Sciatic nerve (tissue), 2 donors: ENCODE measurements around the gene WDR20. TPM values are rescaled to one million over a fixed set of nuclear protein-coding genes. Genes with fewer than 3 reads are reported as not detected.
"Not testable (repeated sequence)": the region's sequence is repeated elsewhere in the genome, so short reads cannot be mapped to it uniquely, and the experiment has no call there.

Experiments used
- ATAC-seq: fragments of 200-7000 bp; cut with Tn5 transposase; one replicate; pipeline ENCODE4 v1.9.1; 2020; ENCODE audit warnings: mild to moderate bottlenecking, moderate library complexity
- DNase-seq: peaks from one replicate; pipeline ENCODE4 v3.0.0-alpha.2; 2020; ENCODE audit warnings: low spot score
- intact Hi-C: fragments of 100-400 bp; cut with DNase I; formaldehyde crosslinking; loops from one replicate; pipeline ENCODE4 v1.14.2; 2022
- total RNA-seq: library from RNA; stranded (reverse); fragmentation: NEBNext Ultra II Directional; extraction: Animal tissue kit (Norgen Biotek cat#: 25700); gene quantifications from one replicate; pipeline ENCODE4 v1.2.1, GENCODE V29; 2021
- donor health status: DM: no; HTN: no; CAD: no.
- donor health status: DM: no; HTN: no; CAD: no.

WDR20 gene
- total RNA-seq, 1 donor from 2014 or later = 39.6 TPM

GRCh38 chr14:102159841-102160240 lies 20.1 kb downstream of the WDR20 start:
- DNase-seq (no peak), ATAC-seq (no peak)
- intact Hi-C loops = loop anchor here (5.0 kb wide), 1 partner anchor 1387 kb away; no protein-coding TSS in a partner anchor

- intact Hi-C loops = no loop called here
- no peak for DNase-seq
- ATAC-seq = no peak
Measured at GRCh38 chr14:102162487-102162886, 22.8 kb downstream of the WDR20 start.

- DNase-seq = no peak
- ATAC-seq = no peak
- intact Hi-C loops = no loop called here
Measured at GRCh38 chr14:102164241-102164641, 24.5 kb downstream of the WDR20 start.

GRCh38 chr14:102164965-102165364 lies 25.3 kb downstream of the WDR20 start:
- DNase-seq = no peak
- intact Hi-C loops = no loop called here
- ATAC-seq = no peak

- DNase-seq (no peak), ATAC-seq (no peak)
- intact Hi-C loops = no loop called here
Measured at GRCh38 chr14:102170061-102170460, 30.4 kb downstream of the WDR20 start.

- no peak for ATAC-seq
- intact Hi-C loops = no loop called here
- no peak for DNase-seq
Measured at GRCh38 chr14:102171173-102172020, 31.7 kb downstream of the WDR20 start.

GRCh38 chr14:102172021-102172272 lies 32.2 kb downstream of the WDR20 start:
- ATAC-seq, intact Hi-C loops, DNase-seq: not testable (repeated sequence)

GRCh38 chr14:102172721-102173120 lies 33.0 kb downstream of the WDR20 start:
- DNase-seq, ATAC-seq, intact Hi-C loops: not testable (repeated sequence)

GRCh38 chr14:102177161-102177560 lies 37.5 kb downstream of the WDR20 start:
- DNase-seq (no peak), ATAC-seq (no peak)
- intact Hi-C loops = no loop called here

GRCh38 chr14:102178806-102179205 lies 39.1 kb downstream of the WDR20 start:
- ATAC-seq = no peak
- DNase-seq = no peak
- intact Hi-C loops = no loop called here

GRCh38 chr14:102180248-102180998 lies 40.7 kb downstream of the WDR20 start:
- no peak for DNase-seq
- no peak for ATAC-seq
- intact Hi-C loops = no loop called here

- ATAC-seq (no peak), DNase-seq (no peak)
- intact Hi-C loops = no loop called here
Measured at GRCh38 chr14:102181187-102181586, 41.5 kb downstream of the WDR20 start.

GRCh38 chr14:102182190-102182589 lies 42.5 kb downstream of the WDR20 start:
- no peak for ATAC-seq
- intact Hi-C loops = no loop called here
- no peak for DNase-seq

- ATAC-seq = no peak
- intact Hi-C loops = no loop called here
- no peak for DNase-seq
Measured at GRCh38 chr14:102182936-102183619, 43.4 kb downstream of the WDR20 start.

GRCh38 chr14:102183886-102184285 lies 44.2 kb downstream of the WDR20 start:
- intact Hi-C loops = no loop called here
- no peak for ATAC-seq
- no peak for DNase-seq

GRCh38 chr14:102184316-102185035 lies 44.8 kb downstream of the WDR20 start:
- ATAC-seq = no peak
- intact Hi-C loops = no loop called here
- no peak for DNase-seq

- intact Hi-C loops = no loop called here
- ATAC-seq (no peak), DNase-seq (no peak)
Measured at GRCh38 chr14:102185360-102185759, 45.7 kb downstream of the WDR20 start.

GRCh38 chr14:102187044-102187443 lies 47.3 kb downstream of the WDR20 start:
- intact Hi-C loops = no loop called here
- DNase-seq = no peak
- peak; percentile 67 for ATAC-seq

- peak; percentile 73 for ATAC-seq
- intact Hi-C loops = no loop called here
- no peak for DNase-seq
Measured at GRCh38 chr14:102187568-102188001, 47.9 kb downstream of the WDR20 start.
